GM21360 (cell line): ENCODE measurements around the gene ALAS1.
A peak's percentile ranks its signal among the peaks of the same experiment; 100 is the strongest.

ENCODE experiments used
- ATAC-seq: cut with Tn5 transposase; IDR thresholded peaks from one replicate; pipeline ENCODE4 v1.9.1; 2021; ENCODE audit warnings: mild to moderate bottlenecking, moderate library complexity; ENCODE audit not compliant: unreplicated experiment

ALAS1 gene

GRCh38 chr3:52248816-52249547 lies 51.0 kb downstream of the ALAS1 start:
- ATAC-seq, result no peak

GRCh38 chr3:52249683-52250082 lies 51.7 kb downstream of the ALAS1 start:
- ATAC-seq, result no peak

GRCh38 chr3:52250122-52250521 lies 52.2 kb downstream of the ALAS1 start:
- ATAC-seq, result no peak

GRCh38 chr3:52253314-52254304 lies 55.6 kb downstream of the ALAS1 start:
- peak; percentile 67 for ATAC-seq

DNA sequence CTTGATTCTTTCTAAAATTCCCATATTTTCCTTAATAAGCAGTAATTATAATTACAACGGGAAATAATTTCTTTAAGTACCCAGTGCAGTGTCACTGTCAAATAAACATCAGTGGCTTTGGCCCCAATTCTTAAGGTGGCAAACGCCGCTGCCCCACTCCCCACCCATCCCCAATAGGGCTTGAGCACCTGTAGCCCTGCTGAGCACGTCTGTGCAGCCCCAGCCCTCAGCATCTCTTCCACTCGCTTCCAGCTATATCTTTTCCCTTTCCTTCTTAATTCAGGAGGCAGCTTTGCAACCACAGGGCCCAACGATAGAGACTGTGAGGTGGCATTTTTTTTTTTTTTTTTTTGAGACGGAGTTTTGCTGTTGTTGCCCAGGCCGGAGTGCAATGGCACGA lies 56.6 kb downstream of the ALAS1 start:
- no peak for ATAC-seq

DNA sequence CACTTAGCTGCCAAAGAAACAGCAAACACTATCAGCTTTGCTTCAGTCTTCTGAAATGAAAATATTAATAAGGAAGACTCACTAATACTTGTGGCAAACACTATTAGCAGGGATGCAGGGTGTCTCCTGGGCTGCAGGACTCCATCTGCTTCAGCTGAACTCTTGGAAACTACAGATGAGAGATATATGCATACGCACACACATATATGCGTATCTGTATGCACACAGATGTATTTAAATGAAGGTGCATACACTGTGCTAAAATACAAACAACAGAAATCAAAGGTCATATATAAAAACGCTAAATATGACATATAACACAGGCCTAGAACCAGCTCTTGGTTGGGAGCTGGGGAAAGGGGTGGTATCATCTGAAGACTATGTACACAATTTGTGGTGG lies 58.2 kb downstream of the ALAS1 start:
- ATAC-seq, result no peak

DNA sequence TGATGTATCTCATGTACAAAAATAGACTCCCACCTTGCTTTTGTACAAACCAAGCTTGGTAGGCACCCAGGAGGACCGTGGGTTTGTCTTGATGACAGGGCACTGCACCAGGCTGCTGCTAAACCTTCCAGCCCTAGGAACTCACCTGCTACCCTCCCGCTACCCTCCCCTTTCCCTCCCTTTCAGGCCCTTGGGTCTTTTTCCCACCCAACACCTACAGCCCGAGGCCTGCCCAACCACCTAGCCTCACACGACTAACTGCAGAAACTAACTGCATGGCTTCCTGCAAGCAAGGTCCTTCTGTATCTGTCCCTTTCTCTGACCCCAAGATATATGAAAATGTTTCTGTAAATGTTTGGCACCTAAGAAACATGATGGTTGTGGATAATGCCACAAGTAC lies 58.7 kb downstream of the ALAS1 start:
- ATAC-seq, result no peak

GRCh38 chr3:52257911-52258310 lies 60.0 kb downstream of the ALAS1 start:
- no peak for ATAC-seq

GRCh38 chr3:52259035-52259434 lies 61.1 kb downstream of the ALAS1 start:
- ATAC-seq, result no peak

DNA sequence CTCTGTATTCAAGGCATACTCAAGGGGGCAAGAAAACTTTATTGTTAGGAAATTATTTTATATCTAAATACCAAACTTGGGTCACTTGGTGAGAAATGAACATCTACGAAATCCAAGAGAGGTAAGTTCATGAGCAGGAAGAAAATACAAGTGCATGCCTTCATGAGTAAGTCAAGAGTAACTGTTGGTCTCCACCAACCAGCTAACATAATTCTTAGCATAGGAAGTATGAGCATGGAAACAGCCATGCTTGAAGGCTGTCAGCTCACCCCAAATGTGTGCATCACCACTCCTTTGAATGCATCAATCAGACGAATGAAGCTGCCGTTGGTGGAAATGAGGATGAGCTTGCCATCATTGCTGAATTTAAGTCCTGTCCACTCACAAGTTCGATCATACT lies 61.5 kb downstream of the ALAS1 start:
- no peak for ATAC-seq

- ATAC-seq, result no peak
Observed at GRCh38 chr3:52262447-52262846, 64.5 kb downstream of the ALAS1 start.
